BJ (cell line): Measurements from ENCODE around the gene SBF2. TPM values are rescaled to one million over a fixed set of nuclear protein-coding genes. Genes with fewer than 3 reads are reported as not detected.

Experiments used
- CTCF ChIA-PET: fragments of 350-600 bp; formaldehyde crosslinking; extraction: SDS; loops from one replicate; lab custom pipeline; 2021; ENCODE audit warnings: antibody characterized with exemption, inconsistent platforms; lab: Yijun Ruan, JAX
- POLR2A ChIA-PET: fragments of 300-600 bp; sonication (Branson Sonifier 250); formaldehyde crosslinking; extraction: SDS; loops from one replicate; lab custom pipeline; 2021; ENCODE audit warnings: antibody characterized with exemption; lab: Charles Lee
- DNase-seq: peaks from one replicate; pipeline ENCODE4 v3.0.0-alpha.2; 2011; ENCODE audit warnings: low read depth
- H3K27me3 ChIP-seq: 2 replicates; pipeline ENCODE4 v1.6.0; 2011; ENCODE audit warnings: low read length; ENCODE audit not compliant: control insufficient read depth, insufficient read depth
- H3K36me3 ChIP-seq: 2 replicates; pipeline ENCODE4 v1.5.1; 2011; ENCODE audit warnings: low read length; ENCODE audit not compliant: control insufficient read depth, insufficient read depth
- H3K4me3 ChIP-seq: 2 replicates; pipeline ENCODE4 v1.5.1; 2011; ENCODE audit warnings: low read depth, mild to moderate bottlenecking, control low read depth, low read length
- polyA plus RNA-seq: library from polyadenylated mRNA; depleted of rRNA; stranded (reverse); fragments of >200 nt; gene quantifications from 2 replicates; pipeline ENCODE4 v1.2.3, GENCODE V29; 2011
- TF ChIP-seq, protein P1 (sequence below): IDR thresholded peaks from 2 replicates; pipeline ENCODE4 v1.5.1; 2011; ENCODE audit warnings: low read depth, mild to moderate bottlenecking, control low read depth, inconsistent platforms, low read length, moderate library complexity; ENCODE audit not compliant: insufficient read depth

Gene SBF2
- polyA plus RNA-seq, 1 experiment = 33.8 TPM

GRCh38 chr11:9763301-9763700 is 530.7 kb downstream of the SBF2 start:
- Histone ChIP-seq H3K36me3 (no peaks in the 10 kb centered on the region), H3K27me3 (no peaks in the 10 kb centered on the region), H3K4me3 (no peak overlapping the region)
- ChIA-PET CTCF (interaction anchor here (0.9 to 1.8 kb wide), 5 partner anchors 27 to 208 kb away, joined by 3 to 4 read pairs (median 3); no protein-coding TSS in a partner anchor), POLR2A (no interaction called here)
- TF ChIP-seq, protein P1, sequence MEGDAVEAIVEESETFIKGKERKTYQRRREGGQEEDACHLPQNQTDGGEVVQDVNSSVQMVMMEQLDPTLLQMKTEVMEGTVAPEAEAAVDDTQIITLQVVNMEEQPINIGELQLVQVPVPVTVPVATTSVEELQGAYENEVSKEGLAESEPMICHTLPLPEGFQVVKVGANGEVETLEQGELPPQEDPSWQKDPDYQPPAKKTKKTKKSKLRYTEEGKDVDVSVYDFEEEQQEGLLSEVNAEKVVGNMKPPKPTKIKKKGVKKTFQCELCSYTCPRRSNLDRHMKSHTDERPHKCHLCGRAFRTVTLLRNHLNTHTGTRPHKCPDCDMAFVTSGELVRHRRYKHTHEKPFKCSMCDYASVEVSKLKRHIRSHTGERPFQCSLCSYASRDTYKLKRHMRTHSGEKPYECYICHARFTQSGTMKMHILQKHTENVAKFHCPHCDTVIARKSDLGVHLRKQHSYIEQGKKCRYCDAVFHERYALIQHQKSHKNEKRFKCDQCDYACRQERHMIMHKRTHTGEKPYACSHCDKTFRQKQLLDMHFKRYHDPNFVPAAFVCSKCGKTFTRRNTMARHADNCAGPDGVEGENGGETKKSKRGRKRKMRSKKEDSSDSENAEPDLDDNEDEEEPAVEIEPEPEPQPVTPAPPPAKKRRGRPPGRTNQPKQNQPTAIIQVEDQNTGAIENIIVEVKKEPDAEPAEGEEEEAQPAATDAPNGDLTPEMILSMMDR = no peak
- DNase-seq = no peak

DNA sequence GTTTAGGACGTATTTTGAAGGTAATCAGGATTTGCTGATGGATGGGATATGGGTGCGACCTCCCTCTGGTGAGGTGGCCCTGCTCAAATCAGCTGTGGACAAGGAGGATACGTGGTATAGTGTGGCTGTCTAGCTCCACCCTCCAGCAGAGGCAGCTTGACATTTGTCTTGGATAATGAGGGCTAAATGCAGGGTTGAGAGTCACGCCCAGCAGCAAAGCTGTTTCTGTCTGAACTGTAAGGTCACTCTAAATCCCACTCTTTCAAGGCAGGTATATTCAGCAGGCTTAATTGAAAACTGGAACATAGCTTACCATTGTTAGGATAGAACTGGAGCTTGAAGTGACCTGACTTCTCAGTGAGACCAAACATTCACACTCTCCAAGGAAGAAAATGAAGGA is 531.5 kb downstream of the SBF2 start:
- Histone ChIP-seq H3K27me3 (no peaks in the 10 kb centered on the region), H3K36me3 (no peaks in the 10 kb centered on the region), H3K4me3 (no peak overlapping the region)
- ChIA-PET CTCF (interaction anchor here (0.6 to 1.8 kb wide), 5 partner anchors 40 to 377 kb away, joined by 3 to 4 read pairs (median 4); no protein-coding TSS in a partner anchor), POLR2A (no interaction called here)
- TF ChIP-seq, protein P1 = no peak
- DNase-seq = no peak

DNA sequence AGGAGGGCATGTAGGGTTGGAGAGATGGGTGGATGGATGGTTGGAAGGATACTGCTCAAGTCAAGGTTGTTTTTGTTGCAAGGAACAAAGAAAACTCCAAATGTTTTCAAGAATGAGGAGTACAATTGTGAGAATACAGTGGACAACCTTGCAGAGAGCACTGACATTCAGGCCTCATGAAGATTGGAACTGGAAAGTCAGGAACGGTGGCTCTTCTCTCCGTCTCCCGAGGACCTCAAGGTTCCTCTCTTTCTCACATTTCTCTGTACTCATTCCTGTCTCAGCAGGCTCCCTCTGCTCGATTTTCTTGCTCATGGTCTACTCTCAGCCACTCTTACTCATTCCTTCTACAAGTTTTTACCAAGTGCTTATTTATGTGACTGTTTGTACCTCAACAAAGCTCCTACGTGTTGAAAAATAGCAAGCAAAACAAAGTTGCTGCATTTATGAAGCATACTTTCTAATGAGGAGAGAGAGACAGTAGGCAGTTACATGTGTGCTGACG is 532.5 kb downstream of the SBF2 start:
- POLR2A ChIA-PET = no interaction called here

GRCh38 chr11:9760193-9760575 is 533.8 kb downstream of the SBF2 start:
- TF ChIP-seq, protein P1 = no peak
- peak; percentile 82 for DNase-seq
- POLR2A ChIA-PET = interaction anchor here (0.5 to 2.7 kb wide), 16 partner anchors 12 to 607 kb away, joined by 3 to 26 read pairs (median 4); partner anchors contain the start of gene ADM
- Histone ChIP-seq H3K4me3 (no peak overlapping the region), H3K36me3 (no peaks in the 10 kb centered on the region), H3K27me3 (no peaks in the 10 kb centered on the region)
- CTCF ChIA-PET = interaction anchor here (0.7 to 3.1 kb wide), 13 partner anchors 12 to 562 kb away, joined by 3 to 18 read pairs (median 4); no protein-coding TSS in a partner anchor

More for the DNA sequence above, 532.5 kb downstream of the SBF2 start:
- CTCF ChIA-PET = no interaction called here
- TF ChIP-seq, protein P1 = no peak
- Histone ChIP-seq H3K27me3 (no peaks in the 10 kb centered on the region), H3K4me3 (no peak overlapping the region), H3K36me3 (no peaks in the 10 kb centered on the region)
- DNase-seq = no peak

- no peaks in the 10 kb centered on the region for H3K36me3 ChIP-seq
- H3K4me3 ChIP-seq = no peak overlapping the region
- H3K27me3 ChIP-seq = no peaks in the 10 kb centered on the region
- ChIA-PET POLR2A (interaction anchor here (0.5 to 2.7 kb wide), 17 partner anchors 11 to 558 kb away, joined by 3 to 26 read pairs (median 4); no protein-coding TSS in a partner anchor), CTCF (interaction anchor here (0.6 to 3.1 kb wide), 19 partner anchors 11 to 607 kb away, joined by 3 to 18 read pairs (median 4); no protein-coding TSS in a partner anchor)
- TF ChIP-seq, protein P1 = no peak
- DNase-seq = peak; percentile 98
Measured at GRCh38 chr11:9759519-9760192, 534.4 kb downstream of the SBF2 start.
